H1 (cell line): ENCODE results near the gene SERPINF2. TPM values are rescaled to one million over a fixed set of nuclear protein-coding genes. Genes with fewer than 3 reads are reported as not detected.

Experiments used
- CTCF ChIA-PET: fragments of 300-600 bp; sonication (Branson Sonifier 250); formaldehyde crosslinking; loops from one replicate; lab custom pipeline; 2021; ENCODE audit not compliant: partially characterized antibody; lab: Charles Lee
- POLR2A ChIA-PET: fragments of 300-600 bp; sonication (Branson Sonifier 250); formaldehyde crosslinking; loops from one replicate; lab custom pipeline; 2021; ENCODE audit warnings: inconsistent platforms; ENCODE audit not compliant: partially characterized antibody; lab: Charles Lee
- DNase-seq, 2 experiments: peaks; one replicate each; pipeline versions ENCODE4 v3.0.0 to v3.0.0-alpha.2; 2010 to 2022; ENCODE audit warnings: low spot score in 2 of 2, low read depth in 1 of 2, mixed read lengths in 1 of 2
- FAIRE-seq: peaks from 2 replicates; lab custom pipeline; 2011; peaks lifted over from hg19 to GRCh38; lab: Jason Lieb, UNC
- H2AFZ ChIP-seq: 2 replicates; pipeline ENCODE4 v1.8.1; 2012; ENCODE audit warnings: low read length, inconsistent platforms
- H2AK5ac ChIP-seq: 2 replicates; pipeline ENCODE4 v1.6.1; 2013; ENCODE audit warnings: low read depth, low read length
- H2BK120ac ChIP-seq: replicated peaks from 2 replicates; pipeline ENCODE3; 2013; ENCODE audit warnings: low read depth, low read length, inconsistent platforms
- H2BK12ac ChIP-seq: 2 replicates; pipeline ENCODE4 v1.6.1; 2013; ENCODE audit warnings: low read depth, low read length
- H2BK15ac ChIP-seq: 2 replicates; pipeline ENCODE4 v1.6.1; 2013; ENCODE audit warnings: low read length
- H2BK20ac ChIP-seq: 2 replicates; pipeline ENCODE4 v1.6.1; 2013; ENCODE audit warnings: low read length
- H2BK5ac ChIP-seq: 2 replicates; pipeline ENCODE4 v1.6.1; 2013; ENCODE audit warnings: low read depth, low read length
- H3K14ac ChIP-seq: 2 replicates; pipeline ENCODE4 v1.6.1; 2013; ENCODE audit warnings: inconsistent platforms; ENCODE audit not compliant: insufficient read length
- H3K18ac ChIP-seq: 2 replicates; pipeline ENCODE4 v1.6.1; 2013; ENCODE audit warnings: low read length; ENCODE audit errors: extremely low read depth
- H3K23ac ChIP-seq: 2 replicates; pipeline ENCODE4 v1.6.1; 2013; ENCODE audit warnings: inconsistent platforms; ENCODE audit not compliant: insufficient read length
- H3K23me2 ChIP-seq: 2 replicates; pipeline ENCODE4 v1.6.1; 2013; ENCODE audit warnings: low read depth, low read length
- H3K27ac ChIP-seq: 2 replicates; pipeline ENCODE4 v1.6.1; 2011; ENCODE audit warnings: low read depth, low read length, inconsistent platforms
- H3K27me3 ChIP-seq, 4 experiments: replicated peaks in 1 of 4; 1 replicate in 1 of 4; 2 replicates in 3 of 4; pipeline versions ENCODE4 v1.6.1 to v1.8.1; 2011 to 2013; ENCODE audit warnings: low read length in 3 of 4, mild to moderate bottlenecking in 3 of 4, inconsistent platforms in 2 of 4, mixed read lengths in 2 of 4, moderate library complexity in 1 of 4; ENCODE audit not compliant: control insufficient read depth in 3 of 4, insufficient read depth in 3 of 4; ENCODE audit errors: extremely low read depth in 1 of 4
- H3K36me3 ChIP-seq, 4 experiments: 2 replicates each; pipeline versions ENCODE4 v1.6.1 to v1.8.1; 2011 to 2013; ENCODE audit warnings: mild to moderate bottlenecking in 4 of 4, low read length in 3 of 4, moderate library complexity in 2 of 4, control low read depth in 1 of 4, inconsistent platforms in 1 of 4; ENCODE audit not compliant: insufficient read depth in 4 of 4, control insufficient read depth in 2 of 4
- H3K4ac ChIP-seq: replicated peaks from 2 replicates; pipeline ENCODE3; 2013; ENCODE audit warnings: low read length, low read depth, mixed read lengths, inconsistent platforms; ENCODE audit not compliant: insufficient read length
- H3K4me1 ChIP-seq, 4 experiments: replicated peaks in 1 of 4; 1 replicate in 1 of 4; 2 replicates in 3 of 4; pipeline versions ENCODE4 v1.6.1 to v1.8.1; 2011 to 2013; ENCODE audit warnings: low read length in 3 of 4, inconsistent platforms in 2 of 4, mixed read lengths in 1 of 4; ENCODE audit not compliant: insufficient read depth in 4 of 4, control insufficient read depth in 3 of 4
- H3K4me2 ChIP-seq, 2 experiments: 2 replicates each; pipeline versions ENCODE4 v1.6.1 to v1.8.1; 2011 to 2013; ENCODE audit warnings: low read depth in 2 of 2, low read length in 2 of 2, control low read depth in 1 of 2, inconsistent platforms in 1 of 2, mild to moderate bottlenecking in 1 of 2; ENCODE audit not compliant: insufficient read depth in 1 of 2
- H3K4me3 ChIP-seq, 4 experiments: fragments of 200-600, 300-600 bp in 1 of 4; sonication (generic), shearing (Covaris generic), sonication (Bioruptor Twin) in 1 of 4; 2 replicates each; pipeline versions ENCODE4 v1.5.1 to v1.8.1; 2011 to 2016; ENCODE audit warnings: low read length in 4 of 4, low read depth in 3 of 4, control low read depth in 2 of 4, inconsistent platforms in 2 of 4, mild to moderate bottlenecking in 2 of 4, mixed read lengths in 1 of 4, moderate library complexity in 1 of 4; ENCODE audit not compliant: insufficient read depth in 2 of 4; ENCODE audit errors: extremely low read depth in 1 of 4
- H3K56ac ChIP-seq: replicated peaks from 2 replicates; pipeline ENCODE3; 2013; ENCODE audit warnings: low read depth, mild to moderate bottlenecking, mixed read lengths, low read length, inconsistent platforms; ENCODE audit not compliant: insufficient read length
- H3K79me1 ChIP-seq: 2 replicates; pipeline ENCODE4 v1.6.1; 2013; ENCODE audit warnings: low read depth, low read length, control low read depth
- H3K79me2 ChIP-seq, 2 experiments: 2 replicates each; pipeline versions ENCODE4 v1.6.1 to v1.8.1; 2012 to 2013; ENCODE audit warnings: low read length in 2 of 2, mild to moderate bottlenecking in 2 of 2, inconsistent platforms in 1 of 2; ENCODE audit not compliant: insufficient read depth in 2 of 2, control insufficient read depth in 1 of 2
- H3K9ac ChIP-seq, 4 experiments: replicated peaks in 1 of 4; 1 replicate in 1 of 4; 2 replicates in 3 of 4; pipeline versions ENCODE4 v1.6.1 to v1.8.1; 2011 to 2013; ENCODE audit warnings: low read depth in 3 of 4, low read length in 3 of 4, control low read depth in 2 of 4, mild to moderate bottlenecking in 2 of 4, moderate library complexity in 2 of 4, inconsistent platforms in 1 of 4; ENCODE audit errors: extremely low read depth in 1 of 4
- H3K9me3 ChIP-seq, 2 experiments: 2 replicates each; pipeline versions ENCODE4 v1.6.1 to v1.8.1; 2012 to 2013; ENCODE audit warnings: mild to moderate bottlenecking in 2 of 2, moderate library complexity in 2 of 2, control low read depth in 1 of 2, inconsistent platforms in 1 of 2, low read depth in 1 of 2, low read length in 1 of 2, mixed read lengths in 1 of 2; ENCODE audit not compliant: insufficient read depth in 2 of 2
- H4K20me1 ChIP-seq, 2 experiments: replicated peaks in 1 of 2; 2 replicates each; pipeline versions ENCODE3 to v1.8.1; 2011 to 2013; ENCODE audit warnings: inconsistent platforms in 2 of 2, low read length in 2 of 2, mild to moderate bottlenecking in 1 of 2; ENCODE audit not compliant: insufficient read depth in 2 of 2, control insufficient read depth in 1 of 2
- H4K5ac ChIP-seq: 2 replicates; pipeline ENCODE4 v1.6.1; 2013; ENCODE audit warnings: low read length, low read depth, mixed read lengths, inconsistent platforms; ENCODE audit not compliant: insufficient read length
- H4K8ac ChIP-seq: 2 replicates; pipeline ENCODE4 v1.8.0; 2013; ENCODE audit warnings: mild to moderate bottlenecking, moderate library complexity, low read length, inconsistent platforms; ENCODE audit not compliant: insufficient read depth; ENCODE audit errors: extremely low read depth
- H4K91ac ChIP-seq: replicated peaks from 2 replicates; pipeline ENCODE3; 2013; ENCODE audit warnings: low read length, mixed read lengths, inconsistent platforms; ENCODE audit not compliant: insufficient read length
- EZH2 ChIP-seq: fragments of 200-600 bp; sonication (generic); IDR thresholded peaks from 2 replicates; pipeline ENCODE4 v1.7.1; 2012; ENCODE audit warnings: low read depth, mild to moderate bottlenecking, moderate library complexity, low read length, inconsistent platforms; ENCODE audit not compliant: severe bottlenecking
- HDAC6 ChIP-seq: IDR thresholded peaks from one replicate; pipeline ENCODE4 v1.7.1; 2012; ENCODE audit warnings: low read depth, mild to moderate bottlenecking, inconsistent platforms, low read length, moderate library complexity
- KDM5A ChIP-seq: fragments of 200-600 bp; IDR thresholded peaks from 2 replicates; pipeline ENCODE4 v1.7.1; 2012; ENCODE audit warnings: mild to moderate bottlenecking, low read length, inconsistent platforms, mixed read lengths
- NRF1 ChIP-seq: IDR thresholded peaks from 2 replicates; pipeline ENCODE4 v1.6.1; 2011; ENCODE audit warnings: mild to moderate bottlenecking, low read depth, low read length, improper control_type of control experiment
- YY1 ChIP-seq: IDR thresholded peaks from 2 replicates; pipeline ENCODE4 v1.6.1; 2011; ENCODE audit warnings: low read depth, mild to moderate bottlenecking, low read length
- WGBS, 2 experiments: shearing (Covaris generic) in 1 of 2; methylation state at CpG; one replicate each; pipeline versions ENCODE4 v1.1.6 to v1.1.7; 2013 to 2015; ENCODE audit warnings: low lambda C conversion rate in 2 of 2, mixed read lengths in 2 of 2, inconsistent platforms in 1 of 2, low coverage in 1 of 2, missing lambda C conversion rate in 1 of 2; ENCODE audit not compliant: insufficient replicate concordance in 2 of 2, insufficient coverage in 1 of 2, insufficient read length in 1 of 2; ENCODE audit errors: extremely low coverage in 1 of 2, missing lambda C conversion rate in 1 of 2; 5-methylcytosine and 5-hydroxymethylcytosine counted together
- polyA plus RNA-seq, 7 experiments: library from polyadenylated mRNA; depleted of rRNA in 3 of 7; stranded (reverse) in 5 of 7; unstranded in 2 of 7; fragments of >200 nt in 5 of 7; fragments of 200-250 nt in 2 of 7; gene quantifications; 1 replicate in 5 of 7; 2 replicates in 1 of 7; 4 replicates in 1 of 7; pipeline versions ENCODE4 v1.2.1 to v1.2.3, GENCODE V29; 2011 to 2013; ENCODE audit warnings: missing spikeins in 2 of 7, mixed read lengths in 2 of 7
- total RNA-seq: library from RNA; stranded (reverse); fragmentation: NEBNext Ultra II Directional; extraction: Animal tissue kit (Norgen Biotek cat#: 25700); gene quantifications from 2 replicates; pipeline ENCODE4 v1.2.1, GENCODE V29; 2021

Gene SERPINF2
- total and polyA plus RNA-seq, 2 of the 8 experiments (the other 6 are each of a cell fraction or from before 2014, with no cell fraction given) = 1.8 to 3.2 TPM

GRCh38 chr17:1779571-1780131 is 37.0 kb downstream of the SERPINF2 start:
- Histone ChIP-seq H3K79me1 (no peaks in the 10 kb centered on the region), H3K14ac (no peak overlapping the region), H4K20me1 (peaks cover 1 to 5% of the 10 kb centered on the region in 2 experiments), H4K5ac (no peak overlapping the region), H4K8ac (no peak overlapping the region), H2BK15ac (no peak overlapping the region), H3K23ac (no peak overlapping the region), H3K9me3 (no peaks in the 10 kb centered on the region), H3K18ac (no peak overlapping the region), H2BK5ac (no peak overlapping the region), H2BK20ac (no peak overlapping the region), H3K36me3 (peaks cover 11 to 49% (median 29%) of the 10 kb centered on the region in 4 experiments), H4K91ac (no peak overlapping the region), H2BK12ac (no peak overlapping the region), H2AK5ac (no peak overlapping the region), H3K4me3 (no peak overlapping the region), H3K4me1 (no peaks in the 10 kb centered on the region), H3K4me2 (no peak overlapping the region), H2BK120ac (no peak overlapping the region), H3K9ac (no peak overlapping the region), H3K56ac (no peak overlapping the region), H3K23me2 (no peaks in the 10 kb centered on the region), H2AFZ (no peak overlapping the region), H3K79me2 (no peaks in the 10 kb centered on the region), H3K27me3 (no peaks in the 10 kb centered on the region), H3K4ac (no peak overlapping the region), H3K27ac (no peak overlapping the region)
- 87% methylated on average over 8 of the region's 8 CpGs; no CpG with 5 or more reads in 1 of the 2 experiments for WGBS, 2 experiments
- no peak for FAIRE-seq
- no peak for DNase-seq
- POLR2A ChIA-PET = interaction anchor here (0.8 to 3.5 kb wide), 4 partner anchors 9 to 63 kb away, joined by 3 to 17 read pairs (median 7); partner anchors contain the start of gene SERPINF1
- CTCF ChIA-PET = interaction anchor here (1.1 to 8.1 kb wide), 3 partner anchors 12 to 414 kb away, joined by 3 to 70 read pairs (median 4); no protein-coding TSS in a partner anchor
- TF ChIP-seq YY1 (no peak), HDAC6 (no peak), NRF1 (no peak), KDM5A (no peak), EZH2 (no peak)
